ENCODE results near the gene LEMD2.

LEMD2 gene

DNA sequence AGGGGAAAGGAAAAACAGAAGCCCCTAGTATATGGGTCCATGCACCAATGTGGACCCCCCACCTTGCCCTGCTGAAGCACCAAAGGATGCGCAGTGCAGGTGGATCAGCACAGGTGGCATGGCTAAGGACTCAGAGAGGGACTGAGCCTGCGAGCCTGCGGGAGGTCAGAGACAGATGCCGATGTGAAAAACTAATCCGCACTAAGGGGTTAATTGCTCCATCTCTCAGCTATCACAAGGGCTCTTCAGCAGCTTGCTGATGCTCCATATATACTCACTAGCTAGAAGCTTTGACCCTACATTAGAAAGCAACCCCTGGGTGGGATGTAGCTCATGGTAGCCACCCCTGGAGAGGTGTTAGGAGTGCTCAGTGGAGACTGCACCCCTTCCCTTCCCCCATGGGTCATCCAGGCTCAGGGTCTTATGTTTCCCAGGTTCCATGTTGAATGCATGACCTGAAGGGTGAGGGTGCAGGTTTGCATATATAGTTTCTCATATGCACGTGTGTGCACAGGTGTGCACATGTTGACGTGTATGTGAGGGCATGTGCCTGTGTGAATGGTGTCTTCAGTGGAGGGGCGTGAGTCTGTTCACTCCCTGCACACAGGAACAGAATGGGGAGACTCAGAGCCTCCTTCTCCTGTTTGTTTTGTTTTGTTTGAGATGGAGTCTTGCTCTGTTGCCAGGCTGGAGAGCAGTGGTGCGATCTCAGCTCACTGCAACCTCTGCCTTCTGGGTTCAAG lies 28.9 kb downstream of the LEMD2 start:
- DNase-seq (ENCODE audit: low read depth in 3 of 3, low spot score in 1 of 3), result no peak

DNA sequence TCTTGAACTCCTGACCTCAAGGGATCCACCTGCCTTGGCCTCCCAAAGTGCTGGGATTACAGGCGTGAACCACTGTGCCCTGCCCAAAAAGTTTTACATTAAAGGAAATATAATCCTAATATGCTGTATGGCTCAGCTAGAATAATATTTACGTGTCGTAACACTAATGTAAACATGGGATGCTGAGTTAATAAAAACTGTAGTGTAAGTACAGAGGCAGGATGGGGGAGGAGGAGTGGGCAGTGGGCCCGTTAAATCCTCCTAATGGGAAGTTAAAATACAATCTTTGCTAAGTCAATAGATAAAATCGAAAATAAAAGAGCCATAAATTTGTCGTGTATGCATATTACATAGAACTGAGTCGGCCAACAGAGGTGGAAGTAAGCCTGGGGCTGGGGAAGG lies 30.1 kb downstream of the LEMD2 start:
- no peak for DNase-seq (ENCODE audit: low read depth in 3 of 3, low spot score in 1 of 3)

DNA sequence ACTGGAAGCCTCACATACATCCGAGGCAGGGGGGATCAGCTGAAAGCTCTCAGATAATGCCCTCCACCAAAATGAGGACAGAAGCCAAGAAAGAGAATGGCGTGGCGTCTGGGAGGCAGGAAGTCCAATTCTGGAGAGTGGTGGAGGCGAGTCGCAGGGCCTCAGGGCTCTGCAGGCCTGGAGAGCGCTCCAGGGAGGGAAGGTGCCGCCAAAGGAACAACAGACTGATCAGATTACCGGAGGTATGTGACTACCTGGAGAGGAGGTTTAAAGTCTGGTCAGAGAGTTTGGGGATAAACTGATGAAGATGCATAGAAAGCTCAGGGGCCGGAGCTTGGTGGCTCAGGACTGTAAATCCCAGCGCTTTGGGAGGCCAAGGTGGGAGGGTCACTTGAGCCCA lies 31.0 kb downstream of the LEMD2 start:
- DNase-seq (ENCODE audit: low read depth in 3 of 3, low spot score in 1 of 3), result no peak

DNA sequence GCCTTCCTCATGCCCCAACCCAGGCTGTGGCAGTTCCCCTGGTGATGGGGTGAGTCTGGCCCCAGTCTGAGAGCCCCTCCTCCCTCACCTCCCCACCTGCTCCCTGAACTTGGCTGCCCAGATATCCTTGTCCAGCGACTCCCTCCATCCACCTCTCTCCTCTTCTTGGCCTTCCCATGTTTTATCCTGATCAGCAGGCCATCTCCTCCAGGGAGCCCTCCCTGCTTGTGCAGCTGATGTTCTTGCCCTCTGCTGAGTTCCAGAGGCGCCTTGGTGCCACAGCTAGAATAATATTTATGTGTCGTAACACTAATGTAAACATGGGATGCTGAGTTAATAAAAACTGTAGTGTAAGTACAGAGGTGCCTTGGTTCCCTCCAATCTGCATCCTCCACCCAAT lies 31.8 kb downstream of the LEMD2 start:
- no peak for DNase-seq (ENCODE audit: low read depth in 3 of 3, low spot score in 1 of 3)

DNA sequence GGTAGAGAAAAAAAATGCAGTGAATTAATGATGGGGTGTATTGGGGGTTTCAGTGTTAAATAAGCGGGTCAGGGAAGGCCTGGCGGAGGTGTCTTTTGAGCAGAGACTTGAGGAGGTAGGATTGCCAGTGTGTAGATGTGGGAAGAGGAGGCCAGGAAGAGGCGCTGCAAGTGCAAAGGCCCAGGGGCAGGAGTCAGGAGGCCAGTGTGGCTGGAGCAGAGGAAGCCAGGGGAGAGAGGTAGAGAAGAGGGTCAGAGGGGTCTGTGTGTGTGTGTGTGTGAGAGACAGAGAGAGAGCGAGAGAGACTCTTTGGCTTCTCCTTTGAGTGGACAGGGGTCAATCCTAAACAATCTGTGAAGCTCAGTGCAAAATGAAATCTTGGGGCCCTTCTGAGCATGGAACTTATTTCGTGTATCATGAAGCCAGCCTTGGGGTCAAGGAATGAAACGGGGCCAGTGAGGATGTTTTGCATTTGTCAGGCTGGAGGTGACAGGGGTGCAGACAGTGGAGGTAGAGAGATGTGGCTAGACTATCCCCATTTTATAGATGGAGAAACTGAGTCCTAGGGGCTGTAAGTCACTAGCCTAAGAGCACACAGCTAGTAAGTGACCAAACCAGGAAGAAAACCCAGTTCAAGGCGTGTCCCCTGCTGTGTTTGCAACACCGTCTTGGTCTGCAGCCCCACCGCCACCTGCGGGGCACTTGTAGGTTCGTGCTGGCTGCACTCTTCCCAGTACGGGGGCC lies 32.5 kb downstream of the LEMD2 start:
- DNase-seq (ENCODE audit: low read depth in 3 of 3, low spot score in 1 of 3), result no peak

DNA sequence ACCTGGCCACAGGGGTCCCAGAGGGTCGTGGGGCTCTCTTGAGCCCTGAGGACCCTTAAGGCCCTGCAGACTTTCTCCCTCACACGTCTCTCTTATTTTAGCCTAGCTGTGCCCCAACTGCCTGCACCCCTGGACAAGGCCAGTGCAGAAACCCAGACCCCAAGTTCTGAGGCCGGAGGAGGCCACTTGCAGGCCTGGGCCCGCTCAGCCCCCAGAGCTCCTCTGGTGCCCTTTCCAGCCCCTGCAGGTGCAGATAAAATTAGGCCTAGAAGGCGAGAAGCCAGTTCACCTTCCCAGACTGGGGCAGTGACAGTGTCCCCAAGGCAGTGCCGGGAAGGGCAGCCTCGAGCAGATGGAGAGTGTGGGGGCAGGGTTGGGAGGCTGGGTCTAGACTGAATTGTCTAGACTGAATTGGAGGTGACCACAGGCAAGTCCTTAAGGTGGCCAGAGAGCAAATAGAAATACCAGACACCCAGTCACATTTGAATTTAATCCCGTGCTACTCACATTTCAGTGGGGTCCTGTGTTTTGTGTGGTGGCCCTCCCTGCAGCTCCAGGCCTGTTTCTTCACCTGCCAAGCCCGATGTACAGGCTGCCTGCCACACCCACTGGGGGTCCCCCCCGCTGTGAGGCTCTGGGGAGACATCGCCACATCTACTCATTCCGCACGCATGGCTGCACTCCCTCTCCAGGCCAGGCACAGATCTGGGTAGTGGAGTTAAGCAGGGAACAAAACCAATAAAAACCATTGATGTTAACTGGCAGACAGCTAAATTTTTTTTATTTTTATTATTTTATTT lies 33.7 kb downstream of the LEMD2 start:
- DNase-seq (ENCODE audit: low read depth in 3 of 3, low spot score in 1 of 3), result no peak

DNA sequence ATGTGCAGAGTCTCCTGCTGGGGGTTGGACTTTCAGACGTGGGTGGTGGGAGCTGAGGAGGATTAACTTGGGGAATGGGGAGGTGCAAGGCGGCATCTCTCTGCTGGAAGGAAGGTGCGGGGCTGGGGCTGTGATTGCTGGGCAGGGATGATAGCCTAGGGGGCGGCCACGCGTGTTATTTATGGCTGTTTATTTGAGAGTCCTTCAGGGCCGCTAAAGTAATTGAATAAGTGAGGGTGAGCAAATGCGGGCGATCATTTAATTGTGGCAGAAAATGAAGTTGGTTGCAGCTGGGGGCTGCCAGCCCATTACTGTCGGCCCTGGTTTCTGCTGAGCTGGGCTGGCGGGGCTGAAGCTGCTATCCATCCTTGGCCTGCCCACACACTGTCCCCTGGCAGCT lies 34.7 kb downstream of the LEMD2 start:
- no peak for DNase-seq (ENCODE audit: low read depth in 3 of 3, low spot score in 1 of 3)

DNA sequence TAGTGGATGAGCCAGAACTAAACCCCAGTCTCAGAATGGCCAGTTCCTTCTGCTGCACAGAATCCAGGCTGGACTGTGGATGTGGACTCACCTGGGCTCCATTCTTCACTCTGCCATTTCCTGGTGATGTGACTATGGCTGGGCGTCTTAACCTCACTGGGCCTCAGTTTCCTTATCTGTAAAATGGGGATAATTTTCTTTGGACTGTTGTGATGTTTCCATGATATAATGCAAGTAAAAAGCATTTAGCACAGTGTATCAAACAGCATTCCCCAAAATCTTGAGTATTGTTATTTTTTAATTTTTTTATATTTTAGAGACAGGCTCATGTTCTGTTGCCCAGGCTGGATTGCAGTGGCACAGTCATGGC lies 36.3 kb downstream of the LEMD2 start:
- no peak for DNase-seq (ENCODE audit: low read depth in 3 of 3, low spot score in 1 of 3)

DNA sequence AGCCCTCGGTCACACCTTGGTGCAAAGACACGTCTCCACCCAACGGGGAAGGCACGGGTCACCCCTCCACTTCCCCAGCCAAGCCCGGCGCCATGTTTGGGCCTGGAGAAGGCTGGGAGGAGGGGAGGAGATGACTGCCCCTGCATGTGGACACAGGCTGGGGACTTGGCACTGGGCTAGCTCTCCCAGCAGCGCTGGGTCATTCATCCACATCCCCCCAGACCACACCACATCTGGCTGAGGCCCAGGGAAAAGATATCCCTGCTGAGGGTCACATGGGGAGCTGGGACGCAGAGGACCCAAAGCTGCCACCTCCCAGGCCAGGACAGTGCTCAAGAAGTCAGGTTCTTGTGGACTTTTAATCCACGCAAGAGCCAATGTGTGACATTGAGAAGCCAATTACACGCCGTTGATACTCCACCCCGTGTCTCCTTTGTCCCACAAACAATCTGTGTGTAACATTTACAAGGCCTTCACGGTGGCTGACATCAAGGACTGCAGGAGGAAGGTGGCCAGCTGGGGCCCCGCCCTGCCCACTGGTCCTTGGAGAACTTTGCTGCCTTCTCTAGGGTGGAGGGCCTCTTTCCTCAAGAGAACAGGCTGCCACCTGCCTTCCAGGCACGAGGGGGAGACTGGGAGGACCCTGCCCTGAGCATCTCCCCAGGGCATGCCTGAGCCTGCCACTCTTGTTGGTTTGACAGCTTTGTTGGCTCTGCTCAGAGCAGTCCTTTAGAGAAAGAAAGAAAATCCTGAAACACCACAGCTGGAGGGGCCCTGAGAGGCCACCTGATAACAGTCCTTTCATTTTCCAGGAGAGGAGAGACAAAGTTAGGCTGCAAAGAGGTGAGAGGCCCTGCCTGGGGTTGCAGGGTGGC lies 36.9 kb downstream of the LEMD2 start:
- DNase-seq (ENCODE audit: low read depth in 3 of 3, low spot score in 1 of 3), result no peak

DNA sequence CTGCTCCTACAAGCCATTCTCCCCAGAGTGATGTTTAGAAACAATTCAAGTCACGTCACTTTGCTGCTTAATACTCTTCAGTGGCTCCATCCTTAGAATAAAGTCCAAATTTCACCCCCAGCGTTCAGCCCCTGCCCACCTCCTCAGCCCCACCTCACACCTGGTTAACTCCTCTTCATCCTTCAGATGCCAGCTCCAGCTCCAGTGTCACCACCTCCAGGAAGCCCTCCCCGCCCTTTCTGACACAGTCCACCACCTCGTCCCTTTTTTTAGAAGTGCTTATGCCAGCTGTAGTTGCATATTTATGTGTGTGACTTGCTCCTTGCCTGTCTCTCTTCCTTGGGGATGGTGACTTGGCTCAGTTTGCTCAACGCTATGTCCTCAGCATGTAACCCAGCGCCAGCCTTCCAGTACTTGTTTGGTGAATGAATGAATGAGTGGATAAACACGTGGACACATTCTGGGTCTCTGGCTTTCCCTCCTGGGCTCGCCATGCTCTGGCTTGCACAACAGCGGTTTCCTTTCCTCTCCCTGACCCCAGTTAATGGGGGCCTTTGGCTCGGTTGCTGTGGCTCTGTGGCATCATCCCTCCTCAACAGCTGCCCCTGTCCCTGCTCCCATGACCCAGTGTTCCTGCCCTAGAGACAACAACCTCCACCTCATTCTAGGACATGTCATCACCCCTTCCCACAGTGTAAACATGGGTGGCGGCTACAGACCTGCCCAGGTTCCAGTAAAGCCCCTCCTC lies 38.5 kb downstream of the LEMD2 start:
- DNase-seq (ENCODE audit: low read depth in 3 of 3, low spot score in 1 of 3), result no peak

DNA sequence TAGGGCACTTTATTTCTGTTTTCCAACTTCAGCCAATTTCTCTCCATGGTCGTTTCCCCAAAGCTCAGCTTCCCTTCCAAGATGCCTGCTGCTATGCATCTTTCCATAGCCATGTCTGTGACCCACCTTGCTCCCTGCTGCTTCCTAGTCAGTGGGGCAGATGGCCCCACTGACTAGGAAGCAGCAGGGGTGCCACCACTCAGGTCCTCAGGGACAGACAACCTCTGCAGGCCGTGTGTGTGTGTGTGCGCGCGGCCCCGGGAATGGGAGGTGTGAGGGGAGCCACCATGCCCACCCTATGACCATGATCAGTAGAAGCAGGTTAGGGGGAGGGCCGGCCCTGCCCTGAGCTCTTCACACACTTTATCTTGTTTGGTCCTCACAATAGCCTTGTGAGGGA lies 39.5 kb downstream of the LEMD2 start:
- DNase-seq (ENCODE audit: low read depth in 3 of 3, low spot score in 1 of 3), result no peak

DNA sequence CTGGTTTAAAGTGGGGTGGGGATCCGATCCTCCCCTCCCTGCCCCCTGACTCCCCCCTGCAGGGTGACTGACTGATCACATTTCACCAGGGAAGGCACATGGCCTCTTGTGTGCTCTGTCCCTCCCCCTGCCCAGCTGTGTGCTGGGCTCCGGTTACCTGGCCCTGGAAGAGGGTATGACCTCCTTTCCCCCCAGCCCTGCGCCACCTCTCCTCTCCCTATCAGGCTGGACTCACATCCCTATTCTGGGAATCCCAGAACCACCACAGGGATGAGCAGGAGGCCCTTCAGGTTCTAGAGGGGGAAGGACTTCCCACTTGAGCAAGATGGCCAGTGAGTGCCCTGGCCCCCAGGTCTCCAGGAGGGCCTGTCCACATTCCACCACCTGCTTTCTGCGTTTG lies 40.1 kb downstream of the LEMD2 start:
- no peak for DNase-seq (ENCODE audit: low read depth in 3 of 3, low spot score in 1 of 3)

DNA sequence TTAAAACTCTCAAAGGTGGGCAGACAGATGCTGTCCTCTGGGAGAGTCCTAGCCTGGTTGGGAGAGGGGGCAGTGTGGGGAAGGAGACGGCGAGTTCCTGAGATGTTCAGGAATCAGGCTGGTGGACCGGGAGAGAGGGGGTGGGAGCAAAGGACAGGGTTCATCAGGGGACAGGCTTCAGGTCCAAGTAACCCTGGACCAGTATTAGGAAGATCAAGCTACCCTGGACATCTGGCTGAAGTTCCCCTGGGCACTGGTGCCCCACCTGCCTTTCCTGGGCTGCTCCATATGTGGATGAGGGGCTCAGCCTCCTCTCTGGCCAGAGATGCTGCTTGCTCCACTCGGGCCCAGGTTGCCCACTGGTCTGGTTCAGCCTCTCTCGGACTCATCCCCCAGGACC lies 41.1 kb downstream of the LEMD2 start:
- DNase-seq (ENCODE audit: low read depth in 3 of 3, low spot score in 1 of 3), result no peak

DNA sequence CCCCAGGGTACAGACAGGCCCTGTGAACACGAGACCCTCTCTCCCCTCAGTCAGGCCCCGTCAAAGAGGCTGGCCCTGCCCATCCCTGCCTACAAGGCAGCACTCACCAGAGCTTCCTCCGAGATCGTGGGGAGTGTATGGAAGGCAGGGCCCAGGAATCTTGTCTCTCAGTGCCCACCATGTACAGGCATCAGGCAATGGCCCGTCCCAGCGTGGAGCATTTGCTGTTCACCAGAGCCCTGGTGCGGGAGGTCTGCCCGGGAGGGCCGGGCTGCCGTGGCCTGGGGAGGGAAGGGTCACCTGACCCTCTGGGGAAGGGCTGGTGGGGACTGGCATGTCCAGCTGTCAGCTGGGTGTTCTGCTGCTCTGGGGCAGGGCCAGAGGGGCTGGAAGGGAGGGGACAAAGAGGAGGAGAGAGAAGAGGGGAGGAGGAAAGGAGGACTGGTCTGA lies 42.3 kb downstream of the LEMD2 start, which contains the start of gene IP6K3:
IP6K3 (minus strand) TSS at position 255 of the 450 bp plus-strand sequence. CDS start 11,429 bp downstream, outside the sequence.
- DNase-seq (ENCODE audit: low read depth in 3 of 3, low spot score in 1 of 3), result no peak

DNA sequence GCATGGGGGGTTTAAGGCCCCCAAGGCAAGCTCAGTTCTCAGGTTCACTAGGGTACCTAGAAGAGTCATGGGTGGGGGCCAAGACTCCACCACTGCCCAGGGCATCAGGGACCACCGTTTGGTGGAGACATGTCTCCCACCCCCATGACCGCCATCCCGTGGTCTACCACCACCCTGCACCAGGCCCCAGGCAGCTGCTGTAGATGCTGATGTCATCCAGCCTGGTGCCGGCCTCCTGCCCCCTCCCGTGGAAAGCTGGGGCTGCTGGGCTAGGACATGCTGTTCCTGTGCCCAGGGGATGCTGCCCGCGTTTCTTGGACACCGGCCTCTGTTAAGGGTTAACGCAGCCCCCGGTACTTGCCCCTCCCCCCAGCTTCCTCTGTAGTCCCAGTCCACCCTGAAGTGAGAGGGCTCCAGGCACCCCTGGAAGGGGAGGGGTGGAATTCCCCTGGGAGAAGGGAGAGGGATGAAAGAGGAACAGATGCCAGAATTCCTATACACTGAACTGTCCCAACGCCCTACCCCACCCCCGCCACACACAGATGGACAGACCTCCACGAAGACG lies 42.8 kb downstream of the LEMD2 start:
- DNase-seq (ENCODE audit: low read depth in 3 of 3, low spot score in 1 of 3), result no peak

DNA sequence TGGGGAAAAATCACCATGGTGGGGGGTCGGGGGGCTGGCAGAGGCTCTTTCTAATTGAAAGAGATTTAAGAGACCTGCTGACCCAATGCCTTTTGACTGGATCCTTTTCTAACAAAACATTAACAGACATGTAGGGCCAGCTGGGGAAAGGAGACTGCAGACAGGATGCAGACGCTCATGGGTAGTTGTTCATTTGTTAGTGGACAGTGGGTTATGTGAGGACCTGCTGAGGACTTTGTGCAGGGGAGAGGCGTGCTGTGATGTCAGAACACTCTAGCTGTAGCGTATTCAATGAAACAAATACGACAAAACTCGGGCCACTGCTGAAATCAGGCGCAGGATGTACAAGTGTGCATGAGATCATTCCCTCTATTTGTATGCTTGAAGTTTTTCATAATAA lies 43.4 kb downstream of the LEMD2 start:
- no peak for DNase-seq (ENCODE audit: low read depth in 3 of 3, low spot score in 1 of 3)

DNA sequence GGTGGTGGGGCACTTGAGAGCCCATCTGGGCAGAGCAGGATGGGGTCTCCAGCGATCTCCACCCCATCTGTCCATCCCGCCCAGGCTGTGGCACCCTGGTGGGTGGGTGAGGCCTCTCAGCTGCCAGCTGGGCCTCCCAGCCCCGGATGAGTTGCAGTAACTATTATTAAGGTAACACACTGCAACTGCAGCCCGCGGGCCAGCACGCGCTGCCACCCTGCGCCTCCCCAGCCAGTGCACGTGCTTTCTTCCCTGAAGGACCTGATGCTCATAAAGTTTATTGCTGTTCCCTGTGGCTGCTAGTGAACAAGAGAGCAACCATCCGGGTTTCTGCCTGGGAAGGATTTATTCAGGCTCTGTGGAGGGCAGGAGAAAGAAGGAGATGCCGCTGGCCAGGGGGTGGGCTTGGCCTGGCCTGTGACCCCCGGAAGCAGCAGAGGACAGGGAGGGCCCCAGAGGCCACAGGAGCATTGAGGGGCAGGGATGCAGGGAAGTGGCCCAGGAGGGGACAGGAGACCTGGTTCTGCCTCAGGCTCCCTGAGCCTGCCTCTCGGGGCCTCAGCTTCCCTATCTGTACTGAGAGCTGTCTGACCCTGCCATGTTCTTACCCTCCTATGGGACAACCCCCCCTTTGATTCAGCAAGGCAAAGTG lies 43.9 kb downstream of the LEMD2 start:
- DNase-seq (ENCODE audit: low read depth in 3 of 3, low spot score in 1 of 3), result no peak

DNA sequence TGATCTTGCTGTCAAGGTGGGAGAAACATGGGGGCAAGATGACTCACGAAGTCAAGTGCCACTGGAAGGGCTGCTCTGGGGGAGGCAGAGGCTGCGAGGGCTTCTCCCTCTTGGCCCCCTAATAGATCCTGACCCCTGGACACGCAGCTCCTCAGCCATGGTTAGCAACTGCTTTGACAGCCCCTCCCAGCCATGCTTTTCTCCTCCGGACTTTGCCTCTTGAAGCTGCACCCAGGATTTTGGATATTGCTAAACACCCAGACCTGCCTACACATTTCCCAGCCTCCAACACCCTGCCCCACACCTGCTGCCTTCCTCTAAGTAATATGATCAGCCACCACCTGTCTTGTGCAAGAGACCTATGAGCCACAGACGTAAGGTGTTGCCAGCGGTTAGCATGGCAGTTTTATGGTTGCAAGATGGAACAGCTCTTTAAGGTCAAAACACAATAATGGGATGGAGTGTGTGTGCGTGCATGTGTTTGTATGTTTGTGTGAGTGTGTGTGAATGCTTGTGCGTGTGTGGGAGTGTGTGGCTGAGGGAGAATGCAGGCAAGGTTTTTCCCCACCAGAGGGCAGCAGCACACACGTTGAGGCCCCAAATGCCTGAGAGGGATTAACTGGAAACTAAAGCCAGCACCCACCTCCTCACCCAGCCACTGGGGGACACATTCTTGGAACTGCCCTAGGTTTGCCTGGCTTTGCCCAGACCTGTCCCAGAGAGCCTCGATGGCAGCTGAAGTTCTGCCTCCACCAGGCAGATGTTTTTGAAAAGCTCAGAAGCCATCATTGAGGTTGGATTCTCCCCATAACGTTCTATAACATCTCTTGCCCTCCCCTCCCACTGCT lies 44.7 kb downstream of the LEMD2 start:
- peak; percentile 35 to 63 (median 50) for DNase-seq (ENCODE audit: low read depth in 3 of 3, low spot score in 1 of 3)

Data from stimulated activated CD4-positive, alpha-beta T cell treated with anti-CD3 and anti-CD28 coated beads, TNF-alpha, amount 100 ng/mL, for 1 hour (primary cell).